GOT3 (cell line): ENCODE results near the gene PC.

Source experiments
- DNase-seq: peaks from one replicate; lab custom pipeline; 2025; ENCODE audit warnings: mixed read lengths; lab: John Stamatoyannopoulos, UW

PC gene

DNA sequence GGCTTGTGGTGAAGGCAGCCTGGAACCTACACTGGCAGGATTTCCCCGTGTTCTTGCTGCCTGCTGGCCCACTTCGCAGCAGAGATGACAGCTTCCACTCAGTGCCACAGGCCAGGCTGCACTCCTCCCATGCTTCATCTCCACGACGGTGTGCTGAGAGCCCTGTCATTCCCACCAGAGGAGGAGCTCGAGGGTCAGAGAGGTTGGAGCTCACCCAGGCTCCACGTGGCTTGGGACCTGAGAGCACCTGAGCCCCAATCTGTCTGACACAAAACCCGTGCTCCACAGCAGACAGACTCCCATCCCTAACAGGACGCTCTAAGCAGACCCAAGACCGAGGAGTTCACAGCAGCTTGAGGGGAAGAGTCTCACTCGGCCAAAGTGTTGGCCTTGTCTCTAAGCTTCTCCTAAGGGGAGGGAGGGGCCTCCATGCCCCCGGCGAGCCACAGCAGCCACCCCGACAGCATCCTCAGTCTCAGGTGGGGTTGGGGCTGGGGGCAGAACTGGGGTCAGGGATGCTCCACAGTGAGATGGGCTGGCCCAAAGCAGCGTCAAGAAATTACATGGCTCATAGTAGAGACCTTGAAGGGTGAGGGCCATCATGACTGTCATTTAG lies 90.7 kb downstream of the PC start:
- no peak for DNase-seq

DNA sequence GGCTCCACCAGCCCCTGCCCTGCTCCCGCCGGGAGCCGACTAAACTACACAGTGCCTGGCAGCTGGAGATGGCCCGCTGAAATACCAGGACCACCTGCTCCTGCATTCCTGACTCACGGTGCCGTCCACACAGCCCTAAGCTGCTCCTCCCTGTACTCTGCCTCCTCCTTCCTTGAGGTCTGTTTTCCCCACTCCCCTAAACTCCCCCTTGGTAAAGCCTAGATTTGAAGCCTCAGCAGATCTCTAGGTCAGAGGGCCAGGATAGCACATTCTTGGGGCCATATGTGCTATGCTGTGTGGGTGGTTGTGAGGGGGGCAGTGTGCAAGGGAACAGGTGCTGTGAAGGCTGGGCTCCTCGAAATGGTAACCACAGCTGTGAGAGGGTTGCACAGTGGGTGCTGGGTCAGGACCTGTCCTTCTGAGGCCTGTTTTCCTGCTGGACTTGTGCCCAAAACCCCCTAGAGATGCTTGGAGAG lies 91.6 kb downstream of the PC start:
- no peak for DNase-seq

DNA sequence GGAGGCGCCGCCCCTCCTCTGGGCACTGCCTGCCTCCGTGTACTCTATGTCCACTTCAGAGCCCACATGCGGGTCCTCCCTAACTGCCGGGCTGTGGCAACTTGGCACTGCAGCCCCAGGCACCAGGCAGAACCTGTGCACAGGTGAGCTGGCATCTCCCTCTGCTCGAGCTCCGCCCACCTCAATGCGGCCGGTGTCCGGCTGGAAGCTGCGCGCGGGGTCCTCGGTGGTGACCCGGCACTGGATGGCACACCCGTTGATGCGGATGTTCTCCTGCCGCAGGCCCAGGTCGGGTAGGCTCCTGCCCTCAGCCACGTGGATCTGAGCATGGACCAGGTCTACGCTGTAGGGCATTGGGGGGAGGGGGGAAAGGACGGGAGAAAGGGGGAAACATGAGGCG lies 92.2 kb downstream of the PC start:
- DNase-seq = no peak

DNA sequence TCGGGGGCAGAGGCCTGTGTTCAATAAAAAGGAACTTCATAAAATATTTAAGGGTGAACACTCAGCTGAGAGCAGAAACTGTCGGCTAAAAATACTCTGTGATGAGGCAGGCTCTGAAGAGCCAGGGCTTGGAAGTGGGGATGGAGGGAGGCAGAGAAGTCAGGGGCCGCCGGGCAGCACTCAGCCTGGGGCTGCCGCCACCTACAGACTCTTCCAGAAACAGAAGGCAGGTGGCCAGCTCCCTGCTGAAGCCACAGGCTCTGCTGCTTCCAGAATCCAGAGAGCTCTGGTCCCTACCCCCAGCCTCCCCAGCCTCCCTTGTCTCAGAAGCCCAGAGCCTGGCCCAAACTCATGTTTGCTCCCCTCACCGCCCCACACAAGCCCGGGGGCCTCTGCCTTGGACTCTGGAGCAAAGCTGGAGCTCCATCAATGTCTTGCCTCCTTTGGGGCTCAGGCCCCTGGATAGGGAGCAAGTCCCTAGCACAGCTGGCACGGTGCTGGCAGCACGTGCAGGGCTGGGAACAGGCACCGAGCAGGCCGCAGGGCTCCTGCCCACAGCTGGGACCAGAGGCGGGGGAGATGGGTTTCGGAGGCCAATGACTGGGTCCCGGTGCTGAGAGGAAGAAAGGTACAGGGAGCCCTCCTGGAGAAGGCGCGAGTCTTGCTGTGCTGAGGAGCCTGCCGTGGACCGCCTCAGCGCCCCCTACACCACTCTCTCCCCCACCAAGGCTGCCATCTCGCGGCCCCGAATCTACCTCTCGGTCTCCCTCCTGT lies 93.1 kb downstream of the PC start:
- no peak for DNase-seq

DNA sequence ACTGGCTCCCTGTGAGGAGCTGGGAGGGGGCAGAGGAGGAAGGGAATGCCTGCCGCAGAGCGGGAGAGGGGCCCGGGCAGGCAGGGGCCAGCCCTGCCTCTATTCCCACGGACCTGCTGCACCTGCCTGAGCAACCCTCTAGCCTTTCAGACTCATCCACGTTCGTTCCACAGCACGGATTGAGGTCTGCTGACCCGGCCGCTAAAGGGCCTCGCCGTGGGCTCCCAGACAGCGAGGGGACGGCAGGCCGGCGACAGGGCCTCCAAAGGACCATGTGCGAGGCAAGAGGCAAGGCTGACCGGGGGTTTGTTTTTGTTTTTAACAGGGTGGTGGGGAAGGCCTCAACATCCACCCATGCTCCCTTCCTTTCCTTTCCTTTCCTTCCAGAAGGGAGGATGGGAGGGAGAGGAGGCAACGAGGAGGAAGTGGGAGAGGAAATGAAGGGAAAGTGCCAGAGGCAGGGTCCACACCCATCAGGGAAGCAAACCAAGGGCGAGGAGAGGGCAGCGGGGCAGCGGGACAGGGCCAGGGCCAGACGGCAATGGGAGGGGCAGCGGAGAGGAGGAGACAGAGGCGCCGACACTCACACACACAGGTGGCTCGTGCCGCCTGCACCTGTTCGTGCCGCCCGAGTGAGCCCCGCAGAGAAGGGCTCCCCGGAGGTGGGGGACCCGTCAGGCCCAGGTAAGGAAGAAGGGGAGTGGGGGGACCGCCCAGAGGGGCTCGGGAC lies 93.8 kb downstream of the PC start:
- DNase-seq = no peak

DNA sequence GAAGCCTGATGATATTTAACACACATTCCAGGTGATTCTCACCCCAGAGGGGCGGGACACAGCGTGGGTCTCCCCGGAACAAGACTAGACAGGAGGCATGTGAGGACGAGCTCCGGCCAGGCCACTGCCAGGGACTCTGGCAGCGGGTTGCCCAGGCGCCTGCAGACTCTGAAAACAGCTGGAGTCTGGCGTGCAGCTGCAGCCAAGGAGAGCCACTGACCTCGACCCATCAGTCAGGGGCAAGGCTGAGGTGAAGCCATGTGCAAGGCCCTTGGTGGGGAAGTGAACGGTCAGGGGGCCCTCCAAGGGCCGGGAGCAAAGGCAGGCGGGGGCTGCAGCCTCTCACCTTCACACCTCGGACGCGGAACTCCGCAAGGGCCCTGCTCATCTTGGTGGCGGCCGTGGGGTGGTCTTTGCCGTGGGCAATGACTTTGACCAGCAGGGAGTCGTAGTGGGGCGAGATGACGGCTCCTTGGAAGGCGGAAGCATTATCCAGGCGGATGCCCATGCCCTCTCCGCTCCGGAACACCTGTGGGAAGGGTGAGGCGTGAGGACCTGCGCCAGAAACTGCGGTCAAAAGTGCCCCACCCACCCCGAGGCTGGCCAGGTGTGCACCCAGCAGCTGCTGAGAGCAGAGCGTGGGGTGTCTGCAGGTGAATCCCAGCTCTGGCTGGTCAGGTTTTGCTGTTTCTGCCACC lies 94.6 kb downstream of the PC start:
- DNase-seq = no peak

DNA sequence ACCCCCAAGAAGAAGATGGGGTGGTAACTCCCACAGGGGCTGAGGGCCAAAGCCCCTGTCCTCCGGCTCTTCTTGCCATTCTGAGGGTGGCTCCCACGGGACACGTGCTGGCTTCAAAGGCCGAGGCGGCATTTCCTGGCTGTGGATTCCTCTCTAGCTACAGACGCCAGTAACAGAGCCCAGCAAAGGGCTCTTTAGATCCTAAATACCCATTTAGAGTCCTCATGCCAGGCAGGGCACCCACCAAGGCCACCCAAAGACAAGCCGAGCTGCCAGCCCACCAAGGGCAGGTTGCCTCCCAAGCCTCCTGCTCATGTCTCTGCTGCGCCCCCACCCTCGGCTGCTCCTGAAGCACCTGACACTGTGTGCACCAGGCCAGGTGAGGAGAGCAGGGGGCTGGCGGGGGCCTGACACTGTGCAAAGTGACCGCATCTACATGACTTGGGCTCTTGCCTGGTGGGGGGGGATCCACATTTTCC lies 95.6 kb downstream of the PC start:
- DNase-seq = no peak

DNA sequence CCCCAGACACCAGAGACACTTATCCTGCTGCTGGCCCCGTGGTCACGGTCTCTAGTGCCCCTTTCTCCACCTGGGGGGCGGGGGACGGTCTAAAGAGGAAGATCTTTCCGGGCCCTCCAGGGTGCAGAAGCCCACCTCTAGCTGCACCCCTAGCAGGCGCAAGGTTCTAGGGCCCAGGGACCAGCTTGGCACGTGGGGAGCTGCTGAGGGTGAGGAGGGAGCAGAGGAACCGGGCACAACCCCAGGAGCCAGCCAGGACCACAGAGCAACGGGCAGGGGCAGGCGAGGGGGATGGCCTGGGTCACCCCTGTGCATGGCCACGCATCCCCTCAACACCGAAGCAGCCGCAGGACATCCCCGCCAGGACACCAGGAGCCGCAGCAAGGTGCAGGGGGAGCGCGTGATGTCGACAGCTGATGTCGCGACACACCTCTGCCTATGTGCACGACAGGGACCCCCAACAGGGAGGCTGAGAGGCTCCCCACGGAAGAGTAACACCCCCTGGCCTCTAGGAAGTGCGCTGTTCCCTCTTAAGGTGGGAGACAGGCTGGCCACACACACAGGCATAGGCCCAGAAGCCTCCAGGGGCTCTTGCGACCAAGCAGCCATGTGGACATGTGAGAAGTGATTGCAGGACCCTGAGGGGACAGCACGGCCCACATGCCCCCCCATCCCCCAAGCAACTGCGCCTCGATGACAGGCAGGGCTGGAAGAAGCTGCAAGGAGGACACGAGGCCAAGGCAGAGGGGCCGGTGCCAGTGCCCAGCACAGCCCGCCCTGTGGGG lies 96.2 kb downstream of the PC start:
- no peak for DNase-seq

DNA sequence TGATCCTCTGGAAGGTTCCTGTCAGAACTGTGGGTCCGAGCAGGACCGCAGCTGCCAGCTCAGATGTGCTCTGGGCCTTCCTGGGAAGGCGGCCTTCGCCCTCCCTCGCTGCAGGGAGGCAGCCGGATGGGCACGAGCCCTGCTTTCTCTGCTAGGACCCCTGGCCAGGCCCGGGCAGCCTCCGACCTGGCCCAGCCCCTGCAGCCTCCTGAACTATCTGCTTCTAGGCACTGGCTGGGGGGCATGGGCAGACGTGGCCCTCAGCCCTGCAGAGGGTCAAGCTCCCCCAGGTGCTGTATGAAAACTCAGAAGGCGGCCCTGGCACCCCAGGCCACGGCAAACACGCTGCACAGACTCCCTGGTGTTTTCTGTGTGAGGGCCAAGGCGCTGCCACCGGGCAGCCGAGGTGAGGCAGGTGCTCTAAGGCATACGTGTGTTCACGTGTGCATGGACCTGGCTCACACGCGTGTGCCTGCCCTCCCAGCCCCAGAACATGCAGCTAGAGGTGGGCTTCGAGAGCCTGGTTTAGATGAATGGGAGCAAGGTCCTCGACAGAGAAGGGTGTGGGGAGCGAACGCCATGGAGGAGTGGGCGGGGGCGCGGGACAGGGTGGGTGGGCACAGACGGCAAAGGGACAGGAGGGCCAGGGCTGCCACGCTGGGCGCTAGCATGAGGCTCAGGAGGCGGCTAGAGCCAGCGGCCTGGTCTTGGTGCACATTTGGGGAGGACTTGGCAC lies 97.0 kb downstream of the PC start:
- no peak for DNase-seq

DNA sequence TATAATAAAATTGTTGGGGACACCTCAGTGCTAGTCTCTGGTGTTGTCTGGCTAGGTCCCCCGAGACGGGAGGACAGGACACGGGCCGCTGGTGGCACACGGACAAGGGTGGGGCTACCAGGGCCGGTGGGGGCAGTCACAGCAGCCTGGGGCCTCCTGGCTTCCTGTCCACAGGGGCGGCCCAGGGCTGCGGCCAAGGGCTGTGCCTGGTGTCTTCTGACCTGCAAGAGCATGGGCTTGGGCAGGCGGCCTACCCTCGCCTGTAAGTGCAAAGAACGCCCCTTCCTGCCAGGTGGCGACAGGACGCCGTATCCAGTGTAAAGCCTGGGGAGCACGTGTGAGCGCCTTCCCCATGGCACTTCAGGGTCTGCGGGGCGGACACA lies 97.7 kb downstream of the PC start:
- no peak for DNase-seq

DNA sequence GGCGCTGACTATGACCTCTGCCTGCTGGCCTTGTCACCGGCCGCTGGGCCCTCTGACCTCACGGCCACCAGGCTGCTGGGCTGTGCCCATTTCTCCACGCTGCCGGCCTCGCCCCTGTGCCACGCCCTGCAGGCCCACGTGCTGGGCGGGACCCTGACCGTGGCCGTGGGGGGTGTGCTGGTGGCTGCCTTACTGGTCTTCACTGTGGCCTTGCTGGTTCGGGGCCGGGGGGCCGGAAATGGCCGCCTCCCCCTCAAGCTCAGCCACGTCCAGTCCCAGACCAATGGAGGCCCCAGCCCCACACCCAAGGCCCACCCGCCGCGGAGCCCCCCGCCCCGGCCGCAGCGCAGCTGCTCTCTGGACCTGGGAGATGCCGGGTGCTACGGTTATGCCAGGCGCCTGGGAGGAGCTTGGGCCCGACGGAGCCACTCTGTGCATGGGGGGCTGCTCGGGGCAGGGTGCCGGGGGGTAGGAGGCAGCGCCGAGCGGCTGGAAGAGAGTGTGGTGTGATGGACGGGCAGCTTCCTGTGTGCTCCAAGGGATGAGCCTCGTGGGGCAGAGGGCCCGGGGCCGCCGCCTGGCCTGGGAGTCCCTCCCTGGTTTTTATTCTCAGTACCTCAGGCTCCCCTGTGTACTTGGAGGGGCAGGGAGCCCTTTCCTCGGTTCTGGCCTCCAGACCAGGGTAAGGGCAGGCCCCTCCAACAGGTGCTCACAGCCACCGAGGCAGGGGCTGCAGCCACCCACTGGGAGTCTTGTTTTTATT lies 98.3 kb downstream of the PC start:
- no peak for DNase-seq

DNA sequence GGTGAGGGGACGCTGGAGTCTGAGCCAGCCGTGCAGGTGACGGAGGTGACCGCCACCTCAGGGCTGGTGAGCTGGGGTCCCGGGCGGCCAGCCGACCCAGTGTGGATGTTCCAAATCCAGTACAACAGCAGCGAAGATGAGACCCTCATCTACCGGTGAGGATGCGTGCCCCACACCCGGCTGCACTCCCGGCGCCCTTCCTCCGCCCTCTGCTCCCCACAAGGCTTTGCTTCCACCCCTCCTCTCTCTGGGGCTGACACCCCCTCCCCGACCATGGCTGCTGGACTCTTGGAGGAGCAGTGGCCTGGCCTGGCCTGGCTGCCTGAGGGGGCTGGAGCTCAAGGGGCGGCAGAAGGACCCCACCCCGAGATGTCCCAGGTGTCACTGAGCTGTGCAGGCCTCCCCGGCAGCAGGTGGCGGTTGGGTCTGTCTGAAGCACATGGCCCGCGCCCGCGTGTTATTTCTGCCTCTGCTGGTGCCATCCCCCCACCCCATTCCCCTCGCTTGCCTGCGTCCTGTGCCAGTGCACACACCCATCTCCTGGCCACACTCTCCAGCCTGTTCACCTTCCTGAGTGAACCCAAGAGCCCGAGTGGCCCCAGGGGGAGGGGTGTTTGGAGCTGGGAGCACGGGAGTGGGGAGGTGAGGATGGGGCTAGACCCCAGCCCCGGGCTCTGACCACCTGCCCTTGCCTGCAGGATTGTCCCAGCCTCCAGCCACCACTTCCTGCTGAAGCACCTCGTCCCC lies 99.1 kb downstream of the PC start:
- DNase-seq = no peak

DNA sequence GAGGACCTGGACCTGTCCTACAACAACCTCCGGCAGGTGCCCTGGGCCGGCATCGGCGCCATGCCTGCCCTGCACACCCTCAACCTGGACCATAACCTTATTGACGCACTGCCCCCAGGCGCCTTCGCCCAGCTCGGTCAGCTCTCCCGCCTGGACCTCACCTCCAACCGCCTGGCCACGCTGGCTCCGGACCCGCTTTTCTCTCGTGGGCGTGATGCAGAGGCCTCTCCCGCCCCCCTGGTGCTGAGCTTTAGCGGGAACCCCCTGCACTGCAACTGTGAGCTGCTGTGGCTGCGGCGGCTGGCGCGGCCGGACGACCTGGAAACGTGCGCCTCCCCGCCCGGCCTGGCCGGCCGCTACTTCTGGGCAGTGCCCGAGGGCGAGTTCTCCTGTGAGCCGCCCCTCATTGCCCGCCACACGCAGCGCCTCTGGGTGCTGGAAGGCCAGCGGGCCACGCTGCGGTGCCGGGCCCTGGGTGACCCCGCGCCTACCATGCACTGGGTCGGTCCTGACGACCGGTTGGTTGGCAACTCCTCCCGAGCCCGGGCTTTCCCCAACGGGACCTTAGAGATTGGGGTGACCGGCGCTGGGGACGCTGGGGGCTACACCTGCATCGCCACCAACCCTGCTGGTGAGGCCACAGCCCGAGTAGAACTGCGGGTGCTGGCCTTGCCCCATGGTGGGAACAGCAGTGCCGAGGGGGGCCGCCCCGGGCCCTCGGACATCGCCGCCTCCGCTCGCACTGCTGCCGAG lies 99.8 kb downstream of the PC start:
- no peak for DNase-seq

DNA sequence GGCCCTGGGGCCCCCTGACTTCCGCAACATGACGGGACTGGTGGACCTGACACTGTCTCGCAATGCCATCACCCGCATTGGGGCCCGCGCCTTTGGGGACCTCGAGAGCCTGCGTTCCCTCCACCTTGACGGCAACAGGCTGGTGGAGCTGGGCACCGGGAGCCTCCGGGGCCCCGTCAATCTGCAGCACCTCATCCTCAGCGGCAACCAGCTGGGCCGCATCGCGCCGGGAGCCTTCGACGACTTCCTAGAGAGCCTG lies 100.3 kb downstream of the PC start:
- DNase-seq = no peak

DNA sequence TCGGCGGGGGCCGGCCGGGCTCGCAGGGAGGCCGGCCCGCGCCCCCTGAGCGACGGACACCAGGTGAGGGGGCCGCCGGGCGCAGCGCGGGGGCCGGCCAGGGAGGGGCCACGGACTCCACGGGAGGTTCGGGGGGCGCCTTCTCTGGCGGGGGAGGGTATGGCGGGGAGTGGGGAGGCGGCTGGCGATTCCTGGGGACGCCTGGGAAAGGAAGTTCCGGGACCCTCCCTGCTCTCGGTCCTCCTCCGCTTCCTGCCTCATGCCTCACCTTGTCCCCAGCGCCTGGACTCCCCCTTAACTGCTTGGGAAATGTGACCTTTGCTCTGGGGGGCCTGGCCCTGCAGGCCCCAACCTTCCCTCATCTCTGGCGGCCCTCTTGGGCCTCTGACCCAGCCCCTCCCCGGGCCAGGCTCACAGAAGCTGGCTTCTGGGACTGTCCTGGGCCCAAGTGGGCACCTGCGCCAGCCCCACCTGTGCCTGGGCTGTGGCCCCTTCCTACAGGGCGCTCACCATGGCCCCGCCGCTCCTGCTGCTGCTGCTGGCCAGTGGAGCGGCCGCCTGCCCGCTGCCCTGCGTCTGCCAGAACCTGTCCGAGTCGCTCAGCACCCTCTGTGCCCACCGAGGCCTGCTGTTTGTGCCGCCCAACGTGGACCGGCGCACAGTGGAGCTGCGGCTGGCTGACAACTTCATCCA lies 100.8 kb downstream of the PC start:
- no peak for DNase-seq

DNA sequence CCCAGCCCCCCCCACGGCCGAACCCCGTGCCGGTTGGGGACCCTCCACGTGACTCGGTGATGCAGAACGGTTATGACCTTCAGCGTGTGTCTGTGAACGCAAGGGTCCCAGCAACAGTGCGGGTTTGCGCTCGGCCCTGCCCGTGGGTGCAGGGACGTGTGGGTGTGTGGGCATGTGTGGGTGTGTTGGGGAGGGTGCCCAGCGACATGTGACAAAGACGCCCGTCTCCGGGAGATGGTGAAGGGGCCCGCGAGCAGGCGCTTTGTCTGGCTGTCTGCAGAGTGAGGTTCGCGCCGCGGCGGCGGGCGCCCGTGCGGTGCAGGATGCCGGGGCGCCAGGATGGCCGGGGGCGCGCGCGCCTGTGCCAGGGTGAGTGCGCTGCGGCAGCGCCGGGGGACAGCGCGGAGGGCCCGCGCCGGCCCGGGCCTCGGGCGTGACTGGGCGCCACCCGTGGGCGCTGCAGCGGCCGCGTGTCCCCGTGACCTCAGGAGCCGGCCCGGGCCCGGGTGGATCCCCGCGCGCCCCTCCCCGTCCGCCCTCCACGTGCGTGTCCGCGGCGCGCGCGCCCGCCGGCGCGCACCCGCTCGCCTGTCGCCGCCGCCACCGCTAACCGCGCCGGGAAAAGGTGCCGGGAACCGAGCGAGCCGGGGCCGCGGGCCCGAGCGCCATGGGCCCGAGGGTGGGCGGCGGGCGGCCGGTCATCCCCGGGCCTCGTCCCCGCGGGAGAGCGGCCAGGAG lies 101.5 kb downstream of the PC start, which contains the start of gene LRFN4:
TSS of gene LRFN4 (plus strand) at position 569 of the 738 bp plus-strand sequence. CDS start 681 bp downstream, outside the sequence.
- DNase-seq = no peak
